Measurements from ENCODE around the gene ACAN. TPM values are rescaled to one million over a fixed set of nuclear protein-coding genes. Genes with fewer than 3 reads are reported as not detected.

Gene ACAN
- total RNA-seq, 1 donor from 2014 or later = 0.13 TPM

DNA sequence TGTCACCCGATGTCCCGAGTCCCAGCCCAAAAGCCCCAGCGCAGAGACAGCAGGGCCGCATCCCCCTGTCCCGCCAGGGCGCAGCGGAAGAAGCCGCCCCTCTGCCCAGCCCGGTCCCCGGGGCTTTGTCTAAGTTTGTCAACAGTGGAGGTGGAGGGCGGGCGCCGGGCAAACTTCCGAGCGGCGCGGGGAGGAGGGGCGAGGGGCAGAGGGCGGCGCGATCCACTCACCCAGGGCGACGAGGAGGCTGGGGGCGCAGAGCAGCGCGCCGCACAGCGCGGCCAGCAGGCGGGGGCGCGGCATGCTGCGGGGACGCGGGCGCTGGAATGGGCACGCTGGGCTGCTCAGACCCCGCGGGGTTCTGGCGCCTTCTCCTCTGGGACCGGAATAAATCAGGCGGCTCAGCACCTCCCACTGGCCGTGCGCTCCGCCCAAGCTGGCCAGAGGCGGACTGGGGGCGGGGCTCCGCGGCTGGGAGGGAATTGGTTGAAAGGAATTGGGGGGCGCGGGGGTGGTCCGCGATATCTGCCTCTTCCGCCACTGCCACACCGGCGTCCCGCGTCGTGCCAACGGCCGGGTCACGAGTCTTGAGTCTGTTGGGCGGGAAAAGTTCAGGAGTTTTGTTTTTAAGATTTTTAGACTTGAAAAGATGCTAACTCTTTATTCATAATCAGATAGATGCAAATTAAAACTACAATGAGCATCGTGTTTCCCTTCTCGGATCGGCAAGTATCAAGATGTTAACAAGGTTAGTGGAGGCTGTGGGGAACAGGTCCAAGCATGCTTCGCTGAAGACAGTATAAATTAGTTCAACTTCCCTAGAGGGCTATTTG is 110.0 kb downstream of the ACAN start, which contains the start of gene MFGE8:
Gene MFGE8, minus strand, starts transcription at position 363 of the 833 bp plus-strand sequence. Its CDS starts 60 bp downstream, at position 303.
- Mint-ChIP-seq H3K4me3 (peak within 1 kb of the TSS; percentile 88), H3K4me1 (peaks cover 32% of the 10 kb centered on the region), H3K27ac (peak within 1 kb of the TSS; percentile 84), H3K27me3 (ENCODE audit: low read depth) (no peaks in the 10 kb centered on the region), H3K36me3 (peaks cover 13% of the 10 kb centered on the region), H3K9me3 (no peaks in the 10 kb centered on the region)
- DNase-seq (ENCODE audit: low spot score in 2 of 2, unreplicated experiment in 2 of 2) = peak; percentile 57 to 78
- TF ChIP-seq, protein P1, sequence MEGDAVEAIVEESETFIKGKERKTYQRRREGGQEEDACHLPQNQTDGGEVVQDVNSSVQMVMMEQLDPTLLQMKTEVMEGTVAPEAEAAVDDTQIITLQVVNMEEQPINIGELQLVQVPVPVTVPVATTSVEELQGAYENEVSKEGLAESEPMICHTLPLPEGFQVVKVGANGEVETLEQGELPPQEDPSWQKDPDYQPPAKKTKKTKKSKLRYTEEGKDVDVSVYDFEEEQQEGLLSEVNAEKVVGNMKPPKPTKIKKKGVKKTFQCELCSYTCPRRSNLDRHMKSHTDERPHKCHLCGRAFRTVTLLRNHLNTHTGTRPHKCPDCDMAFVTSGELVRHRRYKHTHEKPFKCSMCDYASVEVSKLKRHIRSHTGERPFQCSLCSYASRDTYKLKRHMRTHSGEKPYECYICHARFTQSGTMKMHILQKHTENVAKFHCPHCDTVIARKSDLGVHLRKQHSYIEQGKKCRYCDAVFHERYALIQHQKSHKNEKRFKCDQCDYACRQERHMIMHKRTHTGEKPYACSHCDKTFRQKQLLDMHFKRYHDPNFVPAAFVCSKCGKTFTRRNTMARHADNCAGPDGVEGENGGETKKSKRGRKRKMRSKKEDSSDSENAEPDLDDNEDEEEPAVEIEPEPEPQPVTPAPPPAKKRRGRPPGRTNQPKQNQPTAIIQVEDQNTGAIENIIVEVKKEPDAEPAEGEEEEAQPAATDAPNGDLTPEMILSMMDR (IDR thresholded peaks at IDR 0.05; ENCODE audit: unreplicated experiment) = no peak

DNA sequence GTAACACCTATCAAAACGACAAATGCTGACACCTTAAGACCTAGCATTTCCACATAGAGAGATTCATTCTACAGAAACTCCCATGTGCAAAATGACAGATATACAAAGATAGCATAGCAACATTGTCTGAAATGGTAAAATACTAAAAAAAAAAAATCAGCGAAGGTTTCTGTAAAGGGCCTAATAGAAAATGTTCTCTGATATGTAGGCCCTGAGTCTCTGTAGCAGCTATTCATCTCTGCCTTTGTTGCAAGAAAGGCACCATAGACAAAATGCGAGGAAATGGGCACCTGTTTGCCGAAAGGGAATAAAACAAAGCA is 110.6 kb downstream of the ACAN start:
- TF ChIP-seq, protein P1 (IDR thresholded peaks at IDR 0.05; ENCODE audit: unreplicated experiment) = no peak
- no peaks in the 10 kb centered on the region for H3K27me3 Mint-ChIP-seq (ENCODE audit: low read depth)
- peak overlapping the region; percentile 84 for H3K27ac Mint-ChIP-seq
- peaks cover 12% of the 10 kb centered on the region for H3K36me3 Mint-ChIP-seq
- H3K4me3 Mint-ChIP-seq = peak overlapping the region; percentile 88
- peaks cover 32% of the 10 kb centered on the region for H3K4me1 Mint-ChIP-seq
- DNase-seq (ENCODE audit: low spot score in 2 of 2, unreplicated experiment in 2 of 2) = no peak
- no peaks in the 10 kb centered on the region for H3K9me3 Mint-ChIP-seq

DNA sequence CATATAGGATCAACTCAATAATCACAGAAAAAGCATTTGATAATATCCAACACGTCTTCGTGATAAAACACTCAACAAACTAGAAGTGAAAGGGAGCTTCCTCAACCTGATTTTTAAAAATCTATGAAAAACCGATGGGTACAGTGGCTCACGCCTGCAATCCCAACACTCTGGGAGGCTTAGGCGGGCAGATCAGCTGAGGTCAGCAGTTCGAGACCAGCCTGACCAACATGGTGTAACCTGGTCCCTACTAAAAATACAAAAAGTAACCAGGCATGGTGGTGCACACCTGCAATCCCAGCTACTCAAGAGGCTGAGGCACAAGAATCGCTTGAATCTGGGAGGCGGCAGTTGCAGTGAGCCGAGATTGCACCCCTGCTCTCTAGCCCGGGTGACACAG is 112.1 kb downstream of the ACAN start:
- Mint-ChIP-seq H3K36me3 (peaks cover 2% of the 10 kb centered on the region), H3K9me3 (no peaks in the 10 kb centered on the region), H3K27ac (no peak overlapping the region), H3K27me3 (ENCODE audit: low read depth) (no peaks in the 10 kb centered on the region), H3K4me1 (peaks cover 23% of the 10 kb centered on the region), H3K4me3 (no peak overlapping the region)
- TF ChIP-seq, protein P1 (IDR thresholded peaks at IDR 0.05; ENCODE audit: unreplicated experiment) = no peak
- no peak for DNase-seq (ENCODE audit: low spot score in 2 of 2, unreplicated experiment in 2 of 2)

DNA sequence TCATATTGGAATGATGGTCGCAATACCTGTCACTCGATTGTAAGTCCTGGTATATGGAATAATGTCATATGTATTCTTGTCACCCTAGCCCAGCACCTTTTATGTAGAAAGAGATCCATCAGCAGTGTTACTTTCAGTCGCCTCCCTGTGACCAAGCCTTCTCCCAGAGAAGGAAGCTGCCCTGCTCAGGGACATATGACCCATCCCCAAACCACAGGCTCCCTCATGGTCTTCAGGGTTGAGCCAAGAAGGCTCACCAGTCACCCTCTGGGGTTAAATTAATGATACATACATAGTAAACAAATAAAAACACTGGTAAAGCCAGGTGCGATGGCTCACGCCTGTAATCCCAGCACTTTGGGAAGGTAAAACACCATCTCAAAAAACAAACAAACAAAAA is 114.5 kb downstream of the ACAN start:
- H3K36me3 Mint-ChIP-seq = no peaks in the 10 kb centered on the region
- H3K27ac Mint-ChIP-seq = no peak overlapping the region
- DNase-seq (ENCODE audit: low spot score in 2 of 2, unreplicated experiment in 2 of 2) = no peak
- no peaks in the 10 kb centered on the region for H3K9me3 Mint-ChIP-seq
- TF ChIP-seq, protein P1 (IDR thresholded peaks at IDR 0.05; ENCODE audit: unreplicated experiment) = no peak
- H3K27me3 Mint-ChIP-seq (ENCODE audit: low read depth) = no peaks in the 10 kb centered on the region
- H3K4me3 Mint-ChIP-seq = no peak overlapping the region
- peaks cover 7% of the 10 kb centered on the region for H3K4me1 Mint-ChIP-seq

DNA sequence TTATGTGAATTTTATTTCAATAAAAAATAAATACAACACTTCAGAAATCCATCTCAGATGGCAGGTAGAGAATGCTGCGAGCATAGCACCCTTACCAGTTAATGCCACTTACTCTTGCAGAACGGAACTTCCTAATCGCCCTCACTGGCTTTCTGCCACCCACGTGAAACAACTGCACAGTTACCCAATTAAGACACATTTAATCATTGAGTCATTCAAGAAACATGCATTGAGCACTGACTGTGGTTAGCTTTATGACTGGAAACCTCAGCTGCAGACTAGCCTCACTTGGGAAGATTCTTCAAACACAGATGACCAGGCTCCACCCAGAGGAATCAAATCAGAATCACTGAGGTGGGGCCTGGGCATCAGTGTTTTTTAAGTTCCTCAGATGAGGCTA is 115.5 kb downstream of the ACAN start:
- Mint-ChIP-seq H3K27me3 (ENCODE audit: low read depth) (no peaks in the 10 kb centered on the region), H3K4me3 (no peak overlapping the region), H3K9me3 (no peaks in the 10 kb centered on the region), H3K27ac (no peak overlapping the region), H3K36me3 (no peaks in the 10 kb centered on the region), H3K4me1 (peaks cover 3% of the 10 kb centered on the region)
- TF ChIP-seq, protein P1 (IDR thresholded peaks at IDR 0.05; ENCODE audit: unreplicated experiment) = no peak
- DNase-seq (ENCODE audit: low spot score in 2 of 2, unreplicated experiment in 2 of 2) = no peak
